HepG2 (cell line): ENCODE measurements around the gene HAUS1. TPM values are rescaled to one million over a fixed set of nuclear protein-coding genes. Genes with fewer than 3 reads are reported as not detected.

Experiments used
- ARID3A ChIP-seq: IDR thresholded peaks from 2 replicates; pipeline ENCODE4 v1.6.1; 2012; ENCODE audit warnings: low read depth, low read length, improper control_type of control experiment
- MNT ChIP-seq: fragments of 450-650 bp; IDR thresholded peaks from 2 replicates; pipeline ENCODE4 v1.6.1; 2016
- MTERF4 ChIP-seq: sonication (generic); formaldehyde crosslinking; IDR thresholded peaks from 2 replicates; pipeline ENCODE4 v1.8.0; 2023; ENCODE audit warnings: mild to moderate bottlenecking, missing genetic modification reagents
- PATZ1 ChIP-seq: sonication (generic); formaldehyde crosslinking; IDR thresholded peaks from 2 replicates; pipeline ENCODE4 v1.4.0; 2020; ENCODE audit warnings: missing genetic modification reagents
- SMYD3 ChIP-seq: sonication (generic); formaldehyde crosslinking; IDR thresholded peaks from 2 replicates; pipeline ENCODE4 v1.8.1; 2023; ENCODE audit warnings: mild to moderate bottlenecking, missing genetic modification reagents
- U2AF1 ChIP-seq: fragments of 200-400 bp; formaldehyde crosslinking; optimal IDR thresholded peaks from 2 replicates; pipeline ENCODE3; 2017; ENCODE audit warnings: mild to moderate bottlenecking, low read depth, low read length
- ZBTB46 ChIP-seq: sonication (generic); formaldehyde crosslinking; IDR thresholded peaks from 2 replicates; pipeline ENCODE4 v1.4.0; 2020; ENCODE audit warnings: mild to moderate bottlenecking, missing genetic modification reagents, borderline replicate concordance
- ZNF296 ChIP-seq: sonication (generic); formaldehyde crosslinking; conservative IDR thresholded peaks from 2 replicates; pipeline ENCODE4 v1.5.0; 2020; ENCODE audit warnings: mild to moderate bottlenecking, missing genetic modification reagents
- ZNF317 ChIP-seq: sonication (generic); formaldehyde crosslinking; IDR thresholded peaks from 2 replicates; pipeline ENCODE4 v1.5.0; 2020; ENCODE audit warnings: mild to moderate bottlenecking, missing genetic modification reagents
- ZNF407 ChIP-seq: sonication (generic); formaldehyde crosslinking; IDR thresholded peaks from one replicate; pipeline ENCODE4 v1.5.1; 2020; ENCODE audit warnings: mild to moderate bottlenecking, missing genetic modification reagents; ENCODE audit errors: not compliant biosample characterization
- polyA plus RNA-seq, 8 experiments: library from polyadenylated mRNA; depleted of rRNA in 3 of 8; stranded (reverse) in 7 of 8; unstranded in 1 of 8; fragments of >200 nt; fragmentation: Illumina TruSeq in 4 of 8; extraction: Trizol in 4 of 8; gene quantifications; 2 replicates each; pipeline versions ENCODE4 v1.2.1 to v1.2.3, GENCODE V29; 2011 to 2016; ENCODE audit warnings: low read depth in 4 of 8, missing spikeins in 1 of 8, mixed read lengths in 1 of 8; ENCODE audit not compliant: insufficient read depth in 1 of 8
- total RNA-seq, 5 experiments: library from RNA; depleted of rRNA; stranded (reverse); fragments of >200 nt; fragmentation: Illumina TruSeq; extraction: Trizol; gene quantifications; 2 replicates each; pipeline ENCODE4 v1.2.3, GENCODE V29; 2016; ENCODE audit warnings: low read depth in 1 of 5

The HAUS1 gene
- total and polyA plus RNA-seq, 2 of the 13 experiments (the other 11 are each of a cell fraction or from before 2014, with no cell fraction given): 20.6 to 59.2 TPM

GRCh38 chr18:46097801-46098615, 6.2 kb upstream of the HAUS1 start, which contains the start of gene ATP5F1A (continued):
- TF ChIP-seq ZBTB46 (CRISPR knock-in tag) (no peak), MNT (peak; percentile 76), ZNF407 (CRISPR knock-in tag) (peak; percentile 70), PATZ1 (CRISPR knock-in tag) (peak; percentile 69; the same call in 1 of the 2 replicates), U2AF1 (no peak), MTERF4 (0 out of 2 replicates have a peak, but pooled peaks have one; percentile 37), ARID3A (no peak), ZNF317 (CRISPR knock-in tag) (0 out of 2 replicates have a peak, but pooled peaks have one; percentile 59), SMYD3 (CRISPR knock-in tag) (no peak), ZNF296 (CRISPR knock-in tag) (no peak)
